ENCODE results near the gene MKI67. TPM values are rescaled to one million over a fixed set of nuclear protein-coding genes. Genes with fewer than 3 reads are reported as not detected.

Gene MKI67
- total and polyA plus RNA-seq, 2 of the 4 experiments (the other 2 are of a cell fraction) = 13.5 to 36.4 TPM

GRCh38 chr10:128083191-128083895, 42.9 kb downstream of the MKI67 start:
- dilution Hi-C loops (cut with HindIII; ENCODE audit: low sequenced_read_pairs, unreplicated experiment) = no loop called here
- no peak overlapping the region for H4K91ac ChIP-seq (ENCODE audit: insufficient read depth, low read depth, low read length)
- no peak overlapping the region for H2BK20ac ChIP-seq (ENCODE audit: low read depth, low read length)
- POLR2A ChIA-PET (ENCODE audit: unreplicated experiment) = no interaction called here
- H3K9me1 ChIP-seq (ENCODE audit: insufficient read depth, low read length) = no peaks in the 10 kb centered on the region
- H3K4me1 ChIP-seq (ENCODE audit: control insufficient read depth, insufficient read depth, low read length) = no peaks in the 10 kb centered on the region
- intact Hi-C loops (cut with micrococcal nuclease) = no loop called here
- no peak overlapping the region for H3K4ac ChIP-seq (ENCODE audit: low read depth, low read length)
- H3K14ac ChIP-seq (replicated peaks; ENCODE audit: low read depth, low read length) = no peak overlapping the region
- H3K23ac ChIP-seq (ENCODE audit: low read depth, low read length) = no peak overlapping the region
- H3K27me3 ChIP-seq (ENCODE audit: control insufficient read depth, insufficient read depth, low read length) = peaks cover 8% of the 10 kb centered on the region; the same call in 1 of the 2 replicates
- H4K8ac ChIP-seq (ENCODE audit: low read depth in 2 of 2, low read length in 2 of 2) = no peak overlapping the region
- no peaks in the 10 kb centered on the region for H4K20me1 ChIP-seq (ENCODE audit: insufficient read depth, low read length)
- H3K79me1 ChIP-seq (ENCODE audit: low read depth in 1 of 2, low read length in 2 of 2) = no peaks in the 10 kb centered on the region
- CTCF ChIA-PET = interaction anchor here (1.0 kb wide), 1 partner anchor 19 kb away, joined by 3 read pairs; no protein-coding TSS in a partner anchor
- no peak overlapping the region for H3K9ac ChIP-seq (ENCODE audit: low read depth, low read length)
- no peak overlapping the region for H2AFZ ChIP-seq (replicated peaks; ENCODE audit: low read length, poor library complexity)
- H3K18ac ChIP-seq (ENCODE audit: low read depth, low read length) = no peak overlapping the region
- no peak overlapping the region for H3K4me3 ChIP-seq (ENCODE audit: insufficient read depth, low read depth, low read length)
- H3K4me2 ChIP-seq (ENCODE audit: low read depth, low read length) = no peak overlapping the region
- H3K27ac ChIP-seq (ENCODE audit: insufficient read depth, low read length) = no peak overlapping the region
- no TSS peak for BruUV-seq (replicated peaks)
- H3K9me3 ChIP-seq (ENCODE audit: control insufficient read depth, insufficient read depth, low read length) = no peaks in the 10 kb centered on the region
- in situ Hi-C loops (cut with MboI; ENCODE audit: low sequenced_read_pairs) = no loop called here
- H2BK15ac ChIP-seq (ENCODE audit: low read depth, low read length) = no peak overlapping the region
- no peaks in the 10 kb centered on the region for H3K36me3 ChIP-seq (ENCODE audit: control insufficient read depth, insufficient read depth, low read length)
- WGBS, 2 experiments (ENCODE audit: extremely low coverage in 2 of 2, insufficient read length in 1 of 2) = no CpG with 5 or more reads among the region's 15 CpGs
- H2BK5ac ChIP-seq (ENCODE audit: low read depth, low read length, poor library complexity, severe bottlenecking) = no peak overlapping the region
- no peak overlapping the region for H4K5ac ChIP-seq (ENCODE audit: low read depth, low read length)
- no peak overlapping the region for H3K56ac ChIP-seq (ENCODE audit: extremely low read depth, insufficient read depth, low read length)
- no peak overlapping the region for H2AK9ac ChIP-seq (replicated peaks; ENCODE audit: low read depth, low read length, poor library complexity)
- ATAC-seq (ENCODE audit: low read depth) (no peak), DNase-seq (no peak)
- no peak for TF ChIP-seq CEBPB (IDR thresholded peaks at IDR 0.05; ENCODE audit: low read depth, low read length)
- no peak for TF ChIP-seq BHLHE40 (IDR thresholded peaks at IDR 0.05; ENCODE audit: low read depth, low read length)
- no peak for TF ChIP-seq ELK1 (IDR thresholded peaks at IDR 0.05; ENCODE audit: borderline replicate concordance, low read depth, low read length)
- no peak overlapping the region for H2BK120ac ChIP-seq (ENCODE audit: low read depth, low read length)
- H2AK5ac ChIP-seq (ENCODE audit: low read depth, low read length) = no peak overlapping the region
